SU-DHL-6 (cell line): ENCODE measurements around the gene CASTOR2.
"Not testable (repeated sequence)": the region's sequence is repeated elsewhere in the genome, so short reads cannot be mapped to it uniquely, and the experiment has no call there.

Experiments
- CTCF ChIP-seq: fragments of 200-600 bp; sonication (generic); IDR thresholded peaks from one replicate; pipeline ENCODE4 v1.5.1; 2017; ENCODE audit warnings: antibody characterized with exemption, mild to moderate bottlenecking, low read length, moderate library complexity; ENCODE audit not compliant: insufficient read depth, poor library complexity, severe bottlenecking
- EZH2phosphoT487 ChIP-seq: fragments of 200-600 bp; sonication (generic), shearing (Covaris generic); conservative IDR thresholded peaks from 2 replicates; pipeline ENCODE4 v1.6.1; 2018; ENCODE audit warnings: mild to moderate bottlenecking, antibody characterized with exemption, low read length, moderate library complexity, mixed read lengths

GRCh38 chr7:74941302-74942069 lies 23.0 kb upstream of the CASTOR2 start:
- not testable (repeated sequence) for TF ChIP-seq EZH2phosphoT487, CTCF
